HG03571 (cell line): ENCODE results near the gene NPIPA7.
"Not testable (repeated sequence)": the region's sequence is repeated elsewhere in the genome, so short reads cannot be mapped to it uniquely, and the experiment has no call there.

ENCODE experiments used
- ATAC-seq: cut with Tn5 transposase; IDR thresholded peaks from one replicate; pipeline ENCODE4 v1.9.1; 2021; ENCODE audit not compliant: unreplicated experiment

Gene NPIPA7

GRCh38 chr16:16378840-16379239 is at the start of gene NPIPA7:
TSS of gene NPIPA7 (plus strand) at chr16:16379140. CDS start at chr16:16379245, 105 bp downstream.
- ATAC-seq = not testable (repeated sequence)

- not testable (repeated sequence) for ATAC-seq
These were observed 47.5 kb upstream of the NPIPA7 start for GRCh38 chr16:16331466-16331865.

- ATAC-seq = not testable (repeated sequence)
These were observed 21.4 kb upstream of the NPIPA7 start for GRCh38 chr16:16357556-16357955.

- not testable (repeated sequence) for ATAC-seq
These were observed 20.2 kb upstream of the NPIPA7 start for GRCh38 chr16:16358539-16359240.

GRCh38 chr16:16363595-16363994 is 15.3 kb upstream of the NPIPA7 start:
- ATAC-seq = not testable (repeated sequence)

- ATAC-seq = not testable (repeated sequence)
These were observed 14.8 kb upstream of the NPIPA7 start for GRCh38 chr16:16364100-16364499.

- ATAC-seq = not testable (repeated sequence)
These were observed 14.2 kb upstream of the NPIPA7 start for GRCh38 chr16:16364701-16365100.

- ATAC-seq = not testable (repeated sequence)
These were observed 13.6 kb upstream of the NPIPA7 start for GRCh38 chr16:16365319-16365718.

- ATAC-seq = not testable (repeated sequence)
These were observed 13.1 kb upstream of the NPIPA7 start for GRCh38 chr16:16365851-16366250.

- not testable (repeated sequence) for ATAC-seq
These were observed 12.2 kb upstream of the NPIPA7 start for GRCh38 chr16:16366552-16367284.

- ATAC-seq = not testable (repeated sequence)
These were observed 11.7 kb upstream of the NPIPA7 start for GRCh38 chr16:16367285-16367628.

GRCh38 chr16:16369081-16369856 is 9.7 kb upstream of the NPIPA7 start:
- not testable (repeated sequence) for ATAC-seq

- ATAC-seq = not testable (repeated sequence)
These were observed 7.7 kb upstream of the NPIPA7 start for GRCh38 chr16:16371136-16371735.

- ATAC-seq = not testable (repeated sequence)
These were observed 4.7 kb upstream of the NPIPA7 start for GRCh38 chr16:16374192-16374591.

GRCh38 chr16:16399685-16400084 is 20.7 kb downstream of the NPIPA7 start:
- not testable (repeated sequence) for ATAC-seq

- ATAC-seq = not testable (repeated sequence)
These were observed 23.4 kb downstream of the NPIPA7 start for GRCh38 chr16:16402333-16402732.

- not testable (repeated sequence) for ATAC-seq
These were observed 25.3 kb downstream of the NPIPA7 start for GRCh38 chr16:16404283-16404682.

- not testable (repeated sequence) for ATAC-seq
These were observed 26.5 kb downstream of the NPIPA7 start for GRCh38 chr16:16405421-16405820.

- ATAC-seq = not testable (repeated sequence)
These were observed 29.5 kb downstream of the NPIPA7 start for GRCh38 chr16:16408430-16408829.

GRCh38 chr16:16413773-16414172 is 34.8 kb downstream of the NPIPA7 start:
- ATAC-seq = not testable (repeated sequence)

- ATAC-seq = not testable (repeated sequence)
These were observed 38.1 kb downstream of the NPIPA7 start for GRCh38 chr16:16417071-16417470.
